Epithelial cell of esophagus (primary cell): ENCODE data around the gene BABAM2.

Source experiments
- DNase-seq: peaks from one replicate; pipeline ENCODE4 v3.0.0; 2010; ENCODE audit warnings: low read depth
- H3K4me3 ChIP-seq: 2 replicates; pipeline ENCODE4 v1.5.1; 2011; ENCODE audit warnings: mild to moderate bottlenecking, low read length, control low read depth
- TF ChIP-seq, protein P1 (sequence below): IDR thresholded peaks from 2 replicates; pipeline ENCODE4 v1.5.1; 2011; ENCODE audit warnings: low read depth, mild to moderate bottlenecking, low read length, control low read depth, inconsistent platforms; ENCODE audit not compliant: insufficient read depth; ENCODE audit errors: missing control alignments

Gene BABAM2

DNA sequence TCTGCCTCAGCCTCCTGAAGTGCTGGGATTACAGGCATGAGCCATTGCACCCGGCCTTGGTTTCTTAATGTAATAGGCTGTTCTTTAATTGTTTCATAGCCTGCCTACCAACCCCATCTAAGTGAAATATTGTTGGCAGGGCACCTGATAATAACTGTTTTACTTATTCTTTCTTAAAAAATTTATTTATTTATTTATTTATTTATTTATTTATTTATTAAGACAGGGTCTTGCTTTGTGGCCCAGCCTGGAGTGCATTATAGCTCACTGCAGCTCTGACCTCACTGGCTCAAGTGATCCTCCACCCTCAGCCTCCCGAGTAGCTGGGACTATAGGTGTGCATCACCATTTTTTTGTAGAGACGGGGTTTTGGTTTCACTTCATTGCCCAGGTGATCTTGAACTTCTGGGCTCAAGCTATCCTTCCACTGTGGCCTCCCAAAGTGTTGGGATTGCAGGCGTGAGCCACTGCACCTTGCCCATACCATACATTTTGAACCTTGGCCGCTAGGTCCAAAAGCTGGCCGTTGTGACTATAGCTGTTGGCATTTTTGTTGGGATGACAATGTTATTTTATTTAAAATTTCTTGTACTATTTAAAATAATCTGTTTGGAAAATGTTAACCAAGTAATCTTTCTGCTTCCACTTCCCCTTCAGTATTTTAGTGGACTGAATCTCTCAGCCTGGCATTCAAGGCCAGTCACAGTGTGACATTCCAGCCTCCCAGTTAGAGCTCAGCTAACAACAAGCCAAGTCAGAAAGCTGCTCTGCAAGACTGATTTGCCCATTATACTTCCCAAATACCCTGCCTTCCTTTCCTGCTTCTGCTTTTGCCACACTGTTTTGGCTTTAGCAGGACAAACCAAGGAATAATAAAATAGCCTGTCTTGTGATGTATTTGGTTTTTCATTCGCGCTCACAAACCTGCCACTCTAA lies 52.4 kb downstream of the BABAM2 start:
- TF ChIP-seq, protein P1, sequence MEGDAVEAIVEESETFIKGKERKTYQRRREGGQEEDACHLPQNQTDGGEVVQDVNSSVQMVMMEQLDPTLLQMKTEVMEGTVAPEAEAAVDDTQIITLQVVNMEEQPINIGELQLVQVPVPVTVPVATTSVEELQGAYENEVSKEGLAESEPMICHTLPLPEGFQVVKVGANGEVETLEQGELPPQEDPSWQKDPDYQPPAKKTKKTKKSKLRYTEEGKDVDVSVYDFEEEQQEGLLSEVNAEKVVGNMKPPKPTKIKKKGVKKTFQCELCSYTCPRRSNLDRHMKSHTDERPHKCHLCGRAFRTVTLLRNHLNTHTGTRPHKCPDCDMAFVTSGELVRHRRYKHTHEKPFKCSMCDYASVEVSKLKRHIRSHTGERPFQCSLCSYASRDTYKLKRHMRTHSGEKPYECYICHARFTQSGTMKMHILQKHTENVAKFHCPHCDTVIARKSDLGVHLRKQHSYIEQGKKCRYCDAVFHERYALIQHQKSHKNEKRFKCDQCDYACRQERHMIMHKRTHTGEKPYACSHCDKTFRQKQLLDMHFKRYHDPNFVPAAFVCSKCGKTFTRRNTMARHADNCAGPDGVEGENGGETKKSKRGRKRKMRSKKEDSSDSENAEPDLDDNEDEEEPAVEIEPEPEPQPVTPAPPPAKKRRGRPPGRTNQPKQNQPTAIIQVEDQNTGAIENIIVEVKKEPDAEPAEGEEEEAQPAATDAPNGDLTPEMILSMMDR = no peak
- no peak overlapping the region for H3K4me3 ChIP-seq
- no peak for DNase-seq

DNA sequence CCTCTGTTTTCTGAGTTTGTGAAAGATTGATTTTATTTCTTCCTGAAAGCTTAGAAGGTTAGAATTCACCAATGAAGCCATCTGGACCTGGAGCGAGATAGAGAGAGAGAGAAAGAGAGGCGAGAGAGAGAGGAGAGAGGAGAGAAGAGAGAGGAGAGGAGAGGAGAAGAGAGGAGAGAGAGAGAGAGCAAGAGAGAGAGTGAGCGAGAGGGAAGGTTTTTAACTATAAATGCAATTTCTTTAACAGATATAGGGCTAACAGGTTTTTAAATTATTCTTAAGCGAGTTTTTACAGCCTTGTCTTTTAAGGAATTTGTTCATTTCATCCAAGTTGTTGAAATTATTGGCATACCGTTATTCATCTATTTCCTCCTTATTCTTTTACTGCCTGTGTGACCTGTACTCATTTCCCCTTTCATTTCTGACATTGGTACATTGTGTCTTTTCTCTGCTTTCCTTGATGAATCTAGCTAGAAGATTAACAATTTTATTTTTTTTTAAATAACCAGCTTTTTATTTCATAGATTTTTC lies 56.1 kb downstream of the BABAM2 start:
- no peak overlapping the region for H3K4me3 ChIP-seq
- TF ChIP-seq, protein P1 = no peak
- no peak for DNase-seq

DNA sequence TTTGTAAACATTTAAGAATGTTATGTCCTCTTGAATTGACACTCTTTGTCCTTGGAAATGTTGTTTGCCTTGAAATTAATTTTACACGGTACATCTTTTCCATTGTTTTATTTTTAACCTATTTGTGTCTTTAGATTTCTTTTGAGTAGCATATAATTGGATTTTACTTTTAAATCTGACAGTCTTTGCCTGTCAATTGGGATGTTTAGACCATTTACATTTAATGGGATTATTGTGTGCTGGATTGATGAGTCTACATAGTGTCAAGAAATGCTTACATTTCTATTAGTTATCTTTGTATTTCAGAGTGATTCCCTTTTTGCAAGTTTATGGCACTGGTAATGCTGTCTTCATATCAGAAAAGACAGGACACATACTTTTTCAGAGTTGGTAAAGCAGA lies 61.5 kb downstream of the BABAM2 start:
- TF ChIP-seq, protein P1 = no peak
- no peak for DNase-seq
- no peak overlapping the region for H3K4me3 ChIP-seq

DNA sequence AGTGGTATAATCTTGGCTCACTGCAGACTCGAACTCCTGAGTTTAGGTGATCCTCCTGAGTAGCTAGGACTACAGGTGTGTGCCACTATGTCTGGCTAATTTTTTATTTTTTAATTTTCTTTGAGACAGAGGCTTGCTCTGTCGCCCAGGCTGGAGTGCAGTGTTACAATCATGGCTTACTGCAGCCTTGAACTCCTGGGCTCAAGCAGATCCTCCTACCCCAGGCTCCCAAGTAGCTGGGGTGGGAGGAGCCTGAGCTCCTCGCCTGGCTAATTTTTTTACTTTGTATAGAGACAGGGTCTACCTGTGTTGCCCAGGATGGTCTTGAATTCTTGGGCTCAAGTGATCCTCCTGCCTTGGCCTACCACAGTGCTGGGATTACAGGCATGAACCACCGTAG lies 62.5 kb downstream of the BABAM2 start:
- TF ChIP-seq, protein P1 = no peak
- H3K4me3 ChIP-seq = no peak overlapping the region
- DNase-seq = no peak

DNA sequence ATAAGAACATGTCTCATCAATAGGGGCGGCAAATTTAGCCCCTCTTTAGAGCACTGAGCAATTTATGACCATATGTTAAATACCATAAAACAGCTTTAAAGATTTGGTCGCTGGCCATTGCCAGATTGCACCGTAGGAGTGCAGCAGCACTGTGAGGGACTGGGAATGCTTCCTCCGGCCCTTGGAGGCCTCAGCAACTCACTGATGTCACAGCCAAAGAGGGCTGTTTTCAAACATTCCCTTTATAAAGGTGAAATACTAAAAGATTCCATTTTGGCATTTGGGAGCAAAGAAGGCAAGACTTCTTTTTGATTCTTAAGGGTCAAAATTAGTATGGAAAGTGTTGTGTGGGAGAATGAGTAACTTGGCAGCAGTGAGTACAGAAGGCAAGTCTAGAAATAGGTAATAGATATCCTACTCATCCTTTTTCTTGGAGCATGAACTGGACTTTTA lies 63.7 kb downstream of the BABAM2 start:
- no peak for DNase-seq
- TF ChIP-seq, protein P1 = no peak
- no peak overlapping the region for H3K4me3 ChIP-seq

DNA sequence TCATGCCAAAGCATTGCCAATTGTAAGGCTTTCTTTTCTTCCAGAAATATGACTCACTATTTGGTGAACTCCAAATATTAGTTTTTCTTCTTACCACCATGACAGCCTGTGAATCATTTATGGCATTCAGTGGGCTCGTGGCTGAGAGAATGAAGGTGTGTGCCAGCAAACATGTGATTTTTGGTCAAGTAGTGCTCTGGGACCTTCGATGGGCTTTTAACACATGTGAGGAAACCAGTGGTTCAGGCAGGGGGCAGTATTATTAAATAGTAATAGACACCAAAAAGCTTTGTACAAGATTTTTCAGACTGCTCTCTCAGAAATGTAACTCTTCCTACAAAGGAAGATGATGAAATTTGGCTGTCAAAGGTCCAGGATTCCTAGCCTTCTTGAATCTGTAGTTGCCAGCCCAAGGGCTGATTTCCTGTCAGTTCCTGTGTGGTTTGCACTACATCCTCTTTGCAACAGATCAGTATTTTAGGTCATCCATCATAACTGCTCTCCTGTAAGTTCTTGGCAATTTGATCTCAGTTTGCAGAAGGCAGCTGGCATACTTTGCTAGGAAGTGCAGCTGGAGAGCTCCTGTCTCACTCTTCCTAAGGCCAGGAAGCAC lies 64.3 kb downstream of the BABAM2 start:
- DNase-seq = peak; percentile 91
- TF ChIP-seq, protein P1 = peak; percentile 9
- no peak overlapping the region for H3K4me3 ChIP-seq
